Embryonic facial prominence (tissue), 1 donor: ENCODE data around the gene ATP8B1.
"Not testable (repeated sequence)": the region's sequence is repeated elsewhere in the genome, so short reads cannot be mapped to it uniquely, and the experiment has no call there.

Experiments used
- DNase-seq: peaks from one replicate; pipeline ENCODE4 v3.0.0-alpha.2; 2016; ENCODE audit errors: extremely low spot score

Gene ATP8B1

DNA sequence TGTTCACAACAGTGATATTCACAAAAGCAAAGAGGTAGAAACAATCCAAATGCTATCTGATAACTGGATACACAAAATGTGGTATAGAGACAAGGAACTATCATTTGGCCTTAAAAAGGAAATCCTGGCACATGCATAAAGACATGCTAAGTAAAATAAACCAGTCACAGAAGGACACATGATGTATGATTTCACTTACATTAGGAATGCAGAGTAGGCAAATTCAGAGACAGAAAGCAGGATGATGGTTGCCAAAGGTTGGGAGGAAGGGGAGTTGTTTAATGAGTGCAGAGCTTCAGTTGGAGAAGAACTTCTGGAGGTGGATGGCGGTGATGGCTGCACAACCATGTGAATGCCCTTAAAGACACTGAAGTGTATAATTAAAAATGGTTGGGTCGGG lies 38.1 kb downstream of the ATP8B1 start:
- no peak for DNase-seq

DNA sequence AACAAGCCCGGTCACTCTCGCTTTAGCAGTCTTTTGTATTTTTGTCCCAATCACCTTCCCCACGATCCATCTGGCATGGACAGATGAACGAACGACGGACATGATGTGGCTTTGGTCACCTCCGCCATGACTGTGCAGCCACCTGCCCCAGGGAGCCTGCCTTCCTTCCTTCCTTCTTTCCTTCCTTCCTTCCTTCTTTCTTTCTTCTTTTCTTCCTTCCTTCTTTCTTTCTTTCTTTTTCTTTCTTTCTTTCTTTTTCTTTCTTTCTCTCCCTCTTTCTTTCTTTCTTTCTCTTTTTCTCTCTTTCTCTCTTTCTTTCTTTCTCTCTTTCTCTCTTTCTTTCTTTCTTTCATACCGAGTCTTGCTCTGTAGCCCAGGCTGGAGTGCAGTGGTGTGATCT lies 39.0 kb downstream of the ATP8B1 start:
- no peak for DNase-seq

DNA sequence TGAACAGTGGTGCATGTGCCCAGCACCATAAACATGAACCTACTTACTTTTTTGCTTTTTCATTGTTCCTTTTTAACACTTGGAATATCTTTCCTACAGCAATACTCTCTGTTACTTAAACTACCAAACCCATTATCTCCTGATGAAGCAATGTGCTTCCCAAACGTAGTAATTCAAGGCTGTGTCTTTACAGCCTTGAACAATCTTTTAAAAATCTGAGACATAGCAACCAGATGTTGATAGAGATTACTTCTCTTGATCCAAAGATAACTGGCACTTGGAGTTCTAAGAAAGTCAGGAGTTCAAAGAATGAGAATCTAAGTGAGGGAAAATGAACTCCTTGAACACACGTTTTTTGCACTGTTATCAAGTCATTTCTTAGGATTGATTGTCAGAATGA lies 40.4 kb downstream of the ATP8B1 start:
- DNase-seq = no peak

DNA sequence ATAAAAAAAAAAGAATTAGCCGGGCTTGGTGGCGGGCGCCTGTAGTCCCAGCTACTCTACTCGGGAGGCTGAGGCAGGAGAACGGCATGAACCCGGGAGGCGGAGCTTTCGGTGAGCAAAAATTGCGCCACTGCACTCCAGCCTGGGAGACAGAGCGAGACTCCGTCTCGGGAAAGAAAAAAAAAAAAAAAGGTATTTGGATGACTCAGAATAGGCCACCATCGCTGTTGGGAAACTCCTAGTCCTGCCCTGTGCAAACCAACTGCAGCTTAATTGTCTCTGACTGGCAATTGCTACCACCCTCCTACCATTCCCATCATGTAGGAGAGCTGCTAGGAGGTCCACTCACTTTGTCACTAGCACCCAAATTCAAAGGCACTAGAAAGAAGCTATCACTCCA lies 43.5 kb downstream of the ATP8B1 start:
- DNase-seq = no peak

DNA sequence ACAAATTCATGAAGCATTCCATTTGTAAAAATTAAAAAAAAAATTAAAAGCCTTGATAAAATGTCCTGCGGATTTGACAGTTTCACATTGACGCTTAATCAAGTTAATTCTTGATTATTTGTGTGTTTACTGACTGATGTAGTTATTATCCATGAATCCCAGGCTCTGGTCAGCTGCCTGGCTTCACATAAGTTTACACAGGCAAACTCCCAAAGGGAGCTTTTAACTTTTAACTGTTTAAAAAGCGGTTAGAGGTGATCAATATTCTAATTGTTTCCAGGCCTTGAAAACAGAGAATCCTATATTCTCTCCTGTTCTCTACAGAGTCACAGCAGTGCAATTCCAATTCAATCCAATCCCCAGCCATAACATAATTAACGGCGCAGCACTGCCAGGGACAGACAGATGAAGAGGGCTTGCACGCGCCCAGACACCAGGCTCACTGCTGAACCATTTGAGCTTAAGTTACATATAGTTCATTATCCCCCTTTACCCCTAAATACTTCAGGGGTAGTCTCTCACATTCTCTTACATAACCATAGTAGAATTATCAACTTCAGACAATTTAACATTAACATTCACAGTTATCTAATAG lies 47.5 kb downstream of the ATP8B1 start:
- DNase-seq = no peak

DNA sequence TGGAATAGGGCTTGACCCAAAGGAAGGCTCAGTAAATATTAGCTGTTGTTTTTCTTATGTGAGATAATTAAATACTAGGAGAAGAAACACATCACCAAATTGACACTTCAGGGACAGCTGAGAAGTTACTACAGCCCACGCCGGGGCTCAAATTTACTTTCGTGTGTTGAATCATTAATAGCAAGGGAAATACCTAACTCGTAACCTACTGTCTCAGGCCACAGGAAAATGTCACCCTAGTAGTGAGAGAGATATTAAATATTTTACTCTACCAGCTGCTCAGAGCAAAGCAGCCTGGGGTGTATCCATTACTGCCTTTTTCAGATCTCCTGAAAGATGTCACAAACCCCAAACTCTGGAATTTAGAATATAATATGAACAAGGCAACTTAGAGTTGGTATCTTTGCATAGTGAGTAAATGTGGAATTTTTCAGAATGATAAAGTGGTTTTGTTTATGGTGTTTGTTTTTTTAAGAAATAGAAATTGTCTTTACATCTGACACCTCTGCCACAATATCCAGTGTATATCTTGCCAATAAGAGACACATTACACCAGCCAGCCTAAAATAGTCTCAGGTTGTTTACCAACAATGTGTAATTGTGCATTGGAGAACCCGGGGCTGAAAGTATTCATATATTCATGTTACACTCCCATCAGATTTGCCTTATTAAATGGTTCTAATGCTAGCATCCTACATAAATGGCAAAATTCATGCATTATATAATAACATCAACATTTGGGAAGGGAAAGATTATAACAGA lies 48.4 kb downstream of the ATP8B1 start:
- DNase-seq = no peak

DNA sequence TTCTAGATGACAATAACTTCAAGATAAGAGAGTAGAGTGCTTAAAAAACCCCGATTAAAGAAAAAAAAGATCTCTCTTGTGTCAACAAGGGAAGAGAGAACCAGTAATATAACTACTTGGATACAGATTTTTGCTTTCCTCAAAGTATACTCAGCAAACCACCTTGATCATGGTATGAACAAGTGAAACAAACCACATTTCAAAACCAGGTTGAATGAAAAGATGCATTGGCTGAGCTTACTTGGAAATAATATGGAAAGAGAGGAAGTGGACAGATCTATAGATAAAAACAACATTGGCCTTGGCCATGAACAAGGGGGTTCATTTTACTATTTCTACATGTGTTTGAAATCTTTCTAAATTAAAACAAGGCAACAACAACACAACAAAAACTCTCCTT lies 50.1 kb downstream of the ATP8B1 start:
- DNase-seq = no peak

DNA sequence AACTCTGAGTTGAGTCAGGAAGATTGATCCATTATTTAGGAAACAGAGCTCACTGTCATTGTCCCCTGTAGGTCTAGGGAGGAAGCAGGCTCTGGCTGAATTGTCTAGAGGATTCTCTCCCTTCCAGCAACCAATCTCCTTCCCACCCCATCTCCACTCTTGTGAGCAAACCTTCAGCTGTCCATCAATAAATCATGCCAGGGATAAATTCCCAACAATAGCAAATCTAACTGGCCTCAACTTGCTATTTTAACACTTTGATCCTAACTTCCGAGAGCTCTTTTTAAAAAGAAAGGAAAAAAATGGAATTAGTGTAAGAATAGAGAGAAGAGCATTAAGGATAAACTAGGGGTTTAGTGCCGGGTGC lies 53.5 kb downstream of the ATP8B1 start:
- DNase-seq = no peak

DNA sequence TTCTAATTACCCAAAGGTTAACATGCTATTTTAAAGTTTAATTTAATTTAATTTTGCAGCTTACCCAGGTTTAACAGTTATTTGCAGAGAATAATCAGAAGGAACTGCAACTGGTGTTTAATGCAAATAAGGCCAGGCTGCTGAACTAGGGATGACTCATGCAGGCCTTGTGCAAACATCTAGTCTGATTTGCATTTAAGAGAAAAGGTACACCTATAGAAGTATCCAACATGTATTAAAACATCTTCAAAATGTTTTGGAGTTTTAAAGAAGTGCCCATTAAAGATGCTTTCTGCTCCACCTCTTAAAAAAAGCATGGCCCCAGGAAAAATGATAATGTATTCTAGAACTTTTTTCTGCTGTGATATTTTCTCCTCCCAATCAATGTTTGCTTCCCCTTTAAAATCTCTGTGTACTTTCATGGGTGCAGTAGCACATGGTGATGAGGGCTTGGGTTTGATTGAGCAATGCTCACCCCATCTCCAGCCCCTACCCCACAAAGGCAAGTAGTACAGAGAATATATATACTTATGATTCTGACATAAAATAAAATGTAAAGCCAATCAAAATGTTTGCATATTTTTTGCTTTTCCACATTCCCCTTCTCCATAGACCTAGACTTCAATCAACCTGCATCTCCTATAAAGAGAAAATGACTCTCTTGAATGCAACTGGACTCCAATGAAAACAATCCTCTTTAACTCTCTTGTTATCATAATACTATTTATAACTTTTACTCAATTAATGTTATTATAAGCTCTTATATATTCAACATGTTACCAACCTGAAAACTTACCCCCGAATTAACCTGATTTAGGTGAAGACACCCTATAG lies 54.1 kb downstream of the ATP8B1 start:
- no peak for DNase-seq

DNA sequence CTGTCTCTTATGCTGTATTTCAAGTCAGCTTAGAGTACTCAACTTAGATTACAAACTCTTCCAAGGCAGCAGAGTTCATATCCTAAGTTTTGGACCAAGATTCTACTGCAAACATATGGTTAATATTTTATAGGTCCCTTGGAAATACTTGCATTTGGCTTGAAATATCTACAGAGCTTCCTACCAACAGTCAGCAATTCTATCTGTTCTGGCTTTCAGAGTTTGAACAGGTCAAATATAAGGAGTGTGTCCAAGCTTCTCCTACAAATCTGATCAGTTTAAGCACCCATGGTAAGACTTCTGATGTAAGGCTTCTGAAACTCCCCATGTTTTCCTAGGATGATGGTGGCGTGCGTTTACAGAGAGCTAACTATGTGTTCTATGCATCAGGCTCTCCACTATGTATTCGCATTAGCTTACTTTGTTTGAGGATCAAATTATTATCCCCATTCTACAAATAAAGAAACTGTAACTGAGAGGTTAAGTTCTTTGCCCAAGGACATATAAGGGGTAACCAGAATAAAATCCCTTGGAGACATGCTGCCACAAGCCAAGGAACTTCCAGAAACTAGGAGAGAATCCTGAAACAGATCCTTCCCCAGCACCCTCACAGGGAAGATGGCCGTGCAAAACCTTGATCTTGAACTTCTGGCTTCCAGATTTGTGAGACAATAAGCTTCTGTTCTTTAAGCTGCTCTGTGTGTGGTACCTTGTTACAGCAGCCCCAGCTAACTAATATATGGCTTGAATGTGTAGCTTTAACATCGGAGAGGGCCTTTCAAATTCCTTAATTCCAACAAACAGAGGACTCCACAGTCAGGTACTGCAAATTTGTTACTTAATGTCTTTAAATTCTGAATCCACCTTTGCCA lies 55.1 kb downstream of the ATP8B1 start:
- DNase-seq = no peak

DNA sequence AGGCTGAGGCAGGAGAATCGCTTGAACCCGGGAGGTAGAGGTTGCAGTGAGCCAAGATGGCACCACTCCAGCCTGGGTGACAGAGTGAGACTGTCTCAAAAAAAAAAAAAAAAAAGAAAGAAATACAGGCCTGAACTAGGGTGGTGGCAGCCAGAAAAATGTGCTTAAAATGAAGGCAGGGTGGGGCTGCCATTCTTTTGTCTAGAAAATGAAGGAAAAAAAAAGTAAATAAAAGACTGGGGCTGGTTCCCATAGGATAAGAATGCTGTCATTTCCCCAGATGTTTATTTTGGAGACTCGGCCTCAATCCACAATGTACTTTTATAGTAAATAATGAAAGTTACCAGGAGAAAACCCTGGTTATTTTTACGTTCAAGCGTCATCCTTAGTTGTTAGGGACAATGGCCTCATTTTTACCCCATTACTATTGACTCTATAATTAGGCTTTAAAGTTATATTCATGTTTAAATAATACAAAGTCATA lies 58.9 kb downstream of the ATP8B1 start:
- no peak for DNase-seq

DNA sequence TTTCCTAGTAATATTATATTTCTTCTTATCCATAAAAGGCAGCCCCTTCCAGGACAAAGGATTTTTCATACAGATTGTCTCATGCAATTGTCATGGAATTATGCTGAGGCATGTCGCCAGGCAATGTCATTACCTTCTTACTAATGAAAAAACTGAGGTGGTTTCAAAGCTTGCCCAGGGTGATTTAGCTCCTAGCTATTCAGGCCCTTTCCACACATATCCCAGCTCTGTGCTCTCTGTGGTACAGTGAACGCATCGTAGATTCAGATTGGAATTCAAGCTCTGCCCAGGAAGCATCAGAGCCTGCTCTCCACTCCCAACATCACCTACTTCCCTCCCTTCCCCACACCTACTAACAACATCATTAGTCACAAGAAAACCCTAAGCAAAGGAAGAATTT lies 60.1 kb downstream of the ATP8B1 start:
- DNase-seq = no peak

DNA sequence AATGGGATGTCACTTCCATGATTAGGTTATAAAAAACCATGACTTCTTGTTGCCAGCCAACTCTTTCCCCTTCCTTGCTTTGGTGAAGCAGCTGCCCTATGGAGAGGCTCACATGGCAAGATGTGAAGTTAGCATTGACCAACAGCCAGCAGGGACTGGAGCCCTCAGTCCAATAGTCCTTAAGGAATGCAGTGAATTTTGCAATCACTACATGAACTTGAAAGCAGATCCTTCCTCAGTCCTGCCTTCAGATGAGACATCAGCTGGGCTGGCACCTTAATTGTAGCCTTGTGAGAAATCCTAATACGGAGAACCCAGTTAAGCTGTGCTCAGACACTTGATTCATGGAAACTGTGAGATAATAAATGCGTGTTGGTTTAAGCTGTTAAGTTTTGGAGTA lies 61.8 kb downstream of the ATP8B1 start:
- no peak for DNase-seq

DNA sequence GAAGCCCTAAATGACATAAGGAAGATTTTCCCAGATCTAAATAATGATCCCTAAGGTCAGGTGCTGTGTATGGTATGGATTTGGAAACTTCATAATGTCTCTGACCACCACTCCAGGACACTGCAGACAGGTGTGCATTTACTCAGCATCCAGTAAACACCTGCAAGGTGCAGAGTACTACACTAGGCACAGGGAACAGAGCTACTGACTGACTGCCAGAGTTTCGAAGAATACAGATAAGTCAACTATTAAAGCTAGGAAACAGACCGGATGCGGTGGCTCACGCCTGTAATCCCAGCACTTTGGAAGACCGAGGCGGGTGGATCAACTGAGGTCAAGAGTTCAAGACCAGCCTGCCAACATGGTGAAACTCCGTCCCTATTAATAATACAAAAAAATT lies 65.0 kb downstream of the ATP8B1 start:
- no peak for DNase-seq

DNA sequence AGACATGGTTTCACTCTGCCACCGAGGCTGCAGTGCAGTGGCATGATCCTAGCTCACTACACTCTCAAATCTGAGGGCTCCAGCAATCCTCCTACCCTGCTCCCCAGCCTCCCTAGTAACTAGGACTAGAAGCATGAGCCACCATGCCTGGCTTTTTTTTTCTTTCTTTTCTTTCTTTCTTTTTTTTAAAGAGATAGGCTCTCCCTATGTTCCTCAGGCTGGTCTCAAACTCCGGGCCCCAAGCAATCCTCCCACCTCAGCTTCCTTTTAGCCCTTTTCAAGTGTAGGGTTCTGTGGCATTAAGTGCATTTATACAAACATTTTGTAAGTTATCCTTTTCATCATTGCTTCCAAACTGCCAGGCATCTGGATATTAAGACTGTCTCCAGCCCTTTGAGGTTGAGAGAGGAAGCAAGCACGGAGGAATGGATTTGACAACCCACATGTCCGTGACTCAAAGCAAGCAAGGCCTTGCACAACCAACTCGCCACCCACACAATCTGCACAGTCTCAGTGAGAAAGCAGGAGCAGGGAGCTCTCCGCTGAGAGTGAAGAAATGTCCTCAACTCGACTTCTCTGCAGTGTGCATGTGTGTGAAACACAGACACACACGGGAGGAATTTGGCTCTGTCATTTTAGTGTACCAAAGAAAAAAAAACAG lies 65.6 kb downstream of the ATP8B1 start:
- DNase-seq = no peak

DNA sequence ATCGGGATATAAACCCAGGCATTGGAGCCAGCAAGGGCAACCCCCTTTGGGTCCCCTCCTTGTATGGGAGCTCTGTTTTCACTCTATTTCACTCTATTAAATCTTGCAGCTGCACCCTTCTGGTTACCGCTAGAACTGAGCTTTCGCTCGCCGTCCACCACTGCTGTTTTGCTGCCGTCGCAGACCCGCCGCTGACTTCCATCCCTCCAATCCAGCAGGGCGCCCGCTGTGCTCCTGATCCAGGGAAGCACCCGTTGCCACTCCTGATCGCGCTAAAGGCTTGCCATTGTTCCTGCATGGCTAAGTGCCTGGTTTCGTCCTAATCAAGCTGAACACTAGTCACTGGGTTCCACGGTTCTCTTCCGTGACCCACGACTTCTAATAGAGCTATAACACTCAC lies 68.1 kb downstream of the ATP8B1 start:
- DNase-seq = not testable (repeated sequence)

DNA sequence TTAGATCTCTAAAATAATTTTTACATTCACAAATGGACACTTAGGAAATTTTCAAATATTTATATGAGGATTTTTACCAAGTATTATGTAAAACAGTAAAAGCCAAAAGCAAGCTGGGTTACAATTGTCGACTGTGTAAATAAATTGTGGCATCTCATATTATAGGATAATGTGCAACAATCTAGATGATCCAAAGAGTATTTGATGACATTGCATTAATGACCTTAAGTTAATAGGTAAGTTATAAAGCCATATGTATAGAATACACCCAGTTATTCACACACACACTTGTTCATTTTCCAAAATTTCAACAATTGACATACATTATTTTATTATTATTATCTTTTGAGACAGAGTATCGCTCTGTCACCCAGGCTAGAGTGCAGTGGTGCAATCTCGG lies 69.3 kb downstream of the ATP8B1 start:
- DNase-seq = no peak

DNA sequence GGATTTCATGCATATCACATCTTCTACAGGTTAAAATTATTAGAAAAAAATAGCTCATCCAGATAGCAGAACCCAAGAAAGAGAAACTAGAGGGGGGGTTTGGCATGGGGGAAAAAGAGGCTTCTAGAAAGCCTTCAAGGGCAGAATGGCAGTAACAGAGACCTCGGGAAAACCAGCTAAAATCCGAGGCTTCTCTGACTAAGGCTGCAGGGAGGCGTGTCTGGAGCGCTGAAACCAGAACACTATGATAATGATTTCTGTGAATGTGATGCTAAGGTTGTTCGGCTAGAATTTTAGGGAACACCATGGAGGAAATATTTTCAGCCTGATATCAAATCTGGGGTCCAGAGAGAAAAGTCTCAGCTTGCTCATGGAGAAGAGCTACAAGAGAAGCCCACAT lies 73.0 kb downstream of the ATP8B1 start:
- DNase-seq = no peak

DNA sequence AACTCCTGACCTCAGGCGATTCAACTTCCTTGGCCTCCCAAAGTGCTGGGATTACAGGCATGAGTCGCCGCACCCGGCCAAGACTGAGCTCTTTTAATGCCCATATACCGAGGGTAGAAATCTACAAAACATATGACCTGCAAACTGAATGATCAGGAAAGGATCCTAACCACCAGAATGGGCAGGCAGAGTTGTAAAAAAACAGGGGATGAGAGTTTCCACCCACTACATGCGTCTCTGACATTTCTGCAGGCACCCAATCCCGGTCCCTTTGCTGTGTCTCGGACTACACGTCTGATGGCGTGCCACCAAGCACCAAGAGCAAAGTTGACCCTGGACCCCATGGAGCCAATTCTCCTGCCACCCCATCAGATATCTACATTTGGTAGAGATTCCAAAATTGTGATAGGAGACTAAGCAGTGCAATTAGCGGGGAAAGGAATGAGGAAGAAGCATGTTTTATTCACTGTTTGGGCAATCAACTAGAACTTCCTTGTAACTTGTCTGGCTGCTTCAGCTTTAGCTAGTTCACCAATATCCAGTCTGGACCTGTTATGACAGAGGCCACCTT lies 74.1 kb downstream of the ATP8B1 start:
- DNase-seq = no peak

DNA sequence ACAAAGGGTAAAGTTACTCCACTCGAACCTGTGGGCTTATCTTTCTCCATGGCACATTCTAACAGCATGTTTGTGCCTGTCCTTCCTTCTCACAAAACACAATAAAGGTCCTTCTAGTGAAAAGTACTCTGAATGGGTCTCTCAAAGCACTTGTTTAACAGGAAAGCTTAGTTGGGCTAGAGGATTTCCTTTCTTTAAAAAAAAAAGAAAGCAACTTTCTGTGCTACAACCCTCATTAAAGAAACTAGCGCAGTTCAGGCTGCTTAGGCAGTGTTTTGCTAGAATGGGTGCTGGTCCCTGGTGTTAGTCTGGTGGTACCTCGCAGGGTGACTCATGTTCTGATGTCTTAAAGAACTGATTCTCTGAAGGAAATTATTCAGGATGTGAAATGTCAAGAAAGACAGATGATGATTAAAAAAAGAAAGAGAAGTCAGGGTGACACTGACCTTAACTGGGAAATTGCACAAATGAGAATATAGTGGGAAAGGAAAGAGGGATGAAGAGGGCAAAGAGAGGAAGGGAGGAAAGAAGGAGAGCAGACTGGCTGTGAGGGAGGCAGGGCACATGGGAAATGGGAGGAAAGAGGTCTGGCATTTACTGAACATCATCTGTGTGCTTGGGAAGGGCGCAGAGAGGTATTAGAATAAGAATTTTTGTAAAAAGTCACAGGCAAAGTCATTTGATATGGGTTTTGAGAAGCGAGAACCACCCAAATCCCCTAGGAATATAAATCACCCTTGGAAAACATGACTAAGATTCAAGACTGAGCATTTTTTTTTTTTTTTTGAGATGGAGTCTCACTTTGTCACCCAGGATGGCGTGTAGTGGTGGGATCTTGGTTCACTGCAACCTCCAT lies 74.9 kb downstream of the ATP8B1 start:
- no peak for DNase-seq
